Left renal cortex interstitium (tissue), 4 donors: ENCODE results near the gene BCL2L2. TPM values are rescaled to one million over a fixed set of nuclear protein-coding genes. Genes with fewer than 3 reads are reported as not detected.

Source experiments
- DNase-seq, 4 donors: peaks; one replicate each; pipeline ENCODE4 v3.0.0-alpha.2; 2013; ENCODE audit warnings: low read depth in 4 of 4, low spot score in 2 of 4, missing footprints in 1 of 4
- polyA plus RNA-seq, 4 donors: library from polyadenylated mRNA; unstranded; fragments of 120-200 nt; gene quantifications; one replicate each; pipeline ENCODE4 v1.2.1, GENCODE V29; 2013; ENCODE audit not compliant: insufficient read length in 4 of 4

Gene BCL2L2
- polyA plus RNA-seq, 4 donors = 35.8 to 49.4 (median 42.8) TPM

- peak in 1 of 4 donors; percentile 37 for DNase-seq
Measured at GRCh38 chr14:23299211-23299957, 7.2 kb upstream of the BCL2L2 start.

DNA sequence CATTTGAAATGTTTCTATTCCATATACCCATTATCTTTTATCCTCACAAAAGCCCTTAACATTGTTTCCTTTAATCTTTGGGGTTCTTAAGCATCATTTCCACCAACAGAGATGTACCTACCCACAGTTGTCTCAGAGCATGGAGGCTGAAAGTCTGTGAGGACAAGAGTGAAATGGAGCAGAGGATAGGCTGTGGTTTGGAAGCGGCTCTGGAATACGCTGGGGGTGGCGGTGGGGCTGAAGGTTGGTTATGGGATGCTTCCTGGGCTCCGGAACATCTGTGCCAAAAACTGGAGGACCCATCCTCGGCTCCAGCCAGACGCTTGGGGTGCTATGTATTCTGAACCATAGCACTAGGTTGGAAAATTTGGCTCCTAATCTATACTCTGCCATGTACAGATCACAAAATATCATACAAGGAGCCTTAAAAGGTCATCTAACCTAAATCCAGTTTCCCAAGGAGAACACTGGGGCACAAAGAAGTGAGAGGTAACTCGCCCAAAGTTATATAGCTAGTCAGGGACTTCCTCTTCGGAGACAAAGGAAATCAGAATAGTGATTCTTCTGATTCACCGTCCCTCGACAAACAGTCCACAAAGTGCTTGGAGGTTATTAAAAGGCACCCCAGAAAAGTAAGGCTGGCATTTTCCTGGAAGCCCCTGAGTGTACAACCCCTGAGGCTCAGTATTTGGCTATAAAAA lies 6.5 kb upstream of the BCL2L2 start:
- no peak for DNase-seq

DNA sequence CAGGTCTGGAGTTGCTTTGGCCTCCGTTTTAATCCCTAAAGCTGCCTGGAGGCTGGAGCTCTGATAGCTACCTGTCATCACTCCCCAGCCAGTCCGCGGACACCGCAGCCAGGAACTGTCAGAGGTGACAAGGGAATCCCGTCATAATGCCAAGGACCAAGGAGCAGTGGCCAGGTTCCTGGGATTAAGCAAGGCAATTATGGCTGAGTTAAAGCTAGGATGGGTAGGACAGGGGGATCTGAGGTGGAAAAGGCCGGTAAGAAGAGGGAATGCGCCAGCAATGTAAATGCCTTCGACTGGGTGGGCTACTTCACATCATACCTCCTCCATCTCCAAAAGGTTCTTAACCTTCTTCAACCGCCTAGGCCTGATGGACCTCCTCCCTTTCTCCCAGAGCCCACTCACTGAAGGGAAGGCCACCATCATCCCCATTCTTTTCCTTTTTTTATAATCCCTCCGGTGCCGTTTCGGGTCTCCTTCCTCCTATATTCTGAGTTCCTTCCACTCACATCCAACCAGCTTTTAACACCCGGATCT lies 5.9 kb upstream of the BCL2L2 start:
- DNase-seq = no peak

- peak in 3 of 4 donors; percentile 97 for DNase-seq
Measured at GRCh38 chr14:23301288-23301968, 5.2 kb upstream of the BCL2L2 start.

DNA sequence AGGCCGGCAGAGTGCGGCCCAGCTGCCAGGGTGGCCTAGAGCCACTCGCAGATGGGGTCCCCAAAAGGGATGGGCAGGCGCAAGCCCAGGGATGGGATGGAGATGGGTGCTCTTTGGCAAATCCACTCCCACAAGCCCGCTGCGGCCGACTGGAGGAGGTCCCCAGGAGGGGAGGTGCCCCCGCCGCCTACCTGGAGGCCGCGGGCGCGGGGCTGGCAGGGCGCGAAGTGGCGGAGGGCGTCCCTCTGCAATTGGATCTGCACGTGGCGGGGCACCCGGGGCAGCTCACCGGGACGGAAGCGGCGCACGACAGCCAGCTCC lies 4.7 kb upstream of the BCL2L2 start:
- DNase-seq = no peak

GRCh38 chr14:23302290-23303225 lies 4.1 kb upstream of the BCL2L2 start, which contains the start of gene PPP1R3E:
PPP1R3E (minus strand) TSS chr14:23302859; CDS start chr14:23302576, 283 bp downstream.
- DNase-seq = peak in 2 of 4 donors; percentile 20 to 39

DNA sequence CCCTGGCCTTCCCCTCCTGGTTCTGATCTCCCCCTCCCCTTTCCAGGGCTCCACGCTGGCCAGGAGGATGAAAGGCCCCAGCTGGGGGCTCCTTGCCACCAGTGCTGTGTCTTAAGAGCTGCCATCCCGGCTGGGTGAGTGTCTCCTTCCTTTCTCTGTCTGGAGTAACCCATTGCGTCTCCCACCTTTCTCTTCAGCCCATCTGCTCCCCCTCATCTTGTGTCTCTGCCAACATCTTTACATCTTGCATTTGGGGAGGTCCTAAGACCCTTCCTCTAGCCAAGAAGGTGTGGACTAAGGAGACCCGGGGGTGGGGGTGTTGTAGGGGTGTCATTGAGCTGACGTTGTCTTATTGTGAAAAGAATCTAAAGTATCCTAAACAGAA lies 505 bp downstream of the BCL2L2 start:
- DNase-seq = no peak

DNA sequence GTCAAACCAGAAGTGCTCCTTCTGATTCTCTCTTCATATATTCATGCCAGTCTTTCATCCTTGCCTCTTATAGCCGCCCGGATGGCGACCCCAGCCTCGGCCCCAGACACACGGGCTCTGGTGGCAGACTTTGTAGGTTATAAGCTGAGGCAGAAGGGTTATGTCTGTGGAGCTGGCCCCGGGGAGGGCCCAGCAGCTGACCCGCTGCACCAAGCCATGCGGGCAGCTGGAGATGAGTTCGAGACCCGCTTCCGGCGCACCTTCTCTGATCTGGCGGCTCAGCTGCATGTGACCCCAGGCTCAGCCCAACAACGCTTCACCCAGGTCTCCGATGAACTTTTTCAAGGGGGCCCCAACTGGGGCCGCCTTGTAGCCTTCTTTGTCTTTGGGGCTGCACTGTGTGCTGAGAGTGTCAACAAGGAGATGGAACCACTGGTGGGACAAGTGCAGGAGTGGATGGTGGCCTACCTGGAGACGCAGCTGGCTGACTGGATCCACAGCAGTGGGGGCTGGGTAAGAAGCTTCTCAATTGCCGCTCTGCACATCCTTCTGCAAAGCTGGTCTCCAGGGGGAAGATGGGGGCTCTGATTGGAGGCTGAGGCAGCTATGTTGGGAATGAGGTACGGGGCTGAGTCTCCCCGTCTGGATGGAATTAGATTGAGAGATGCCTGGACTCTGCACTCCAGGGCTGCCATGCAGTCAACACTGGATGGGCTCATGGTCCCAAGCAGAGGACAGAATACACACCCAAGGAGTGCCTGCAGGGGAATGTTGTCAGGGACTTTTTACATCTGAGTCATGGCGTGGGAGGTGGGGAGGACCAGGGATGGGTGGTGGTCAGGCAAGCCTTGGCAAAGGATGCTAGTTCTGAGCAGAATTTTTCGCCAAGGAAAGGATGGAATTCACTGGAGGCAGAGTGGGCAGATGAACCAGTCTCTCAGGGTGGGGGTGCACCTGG lies 1.3 kb downstream of the BCL2L2 start:
- DNase-seq = no peak

DNA sequence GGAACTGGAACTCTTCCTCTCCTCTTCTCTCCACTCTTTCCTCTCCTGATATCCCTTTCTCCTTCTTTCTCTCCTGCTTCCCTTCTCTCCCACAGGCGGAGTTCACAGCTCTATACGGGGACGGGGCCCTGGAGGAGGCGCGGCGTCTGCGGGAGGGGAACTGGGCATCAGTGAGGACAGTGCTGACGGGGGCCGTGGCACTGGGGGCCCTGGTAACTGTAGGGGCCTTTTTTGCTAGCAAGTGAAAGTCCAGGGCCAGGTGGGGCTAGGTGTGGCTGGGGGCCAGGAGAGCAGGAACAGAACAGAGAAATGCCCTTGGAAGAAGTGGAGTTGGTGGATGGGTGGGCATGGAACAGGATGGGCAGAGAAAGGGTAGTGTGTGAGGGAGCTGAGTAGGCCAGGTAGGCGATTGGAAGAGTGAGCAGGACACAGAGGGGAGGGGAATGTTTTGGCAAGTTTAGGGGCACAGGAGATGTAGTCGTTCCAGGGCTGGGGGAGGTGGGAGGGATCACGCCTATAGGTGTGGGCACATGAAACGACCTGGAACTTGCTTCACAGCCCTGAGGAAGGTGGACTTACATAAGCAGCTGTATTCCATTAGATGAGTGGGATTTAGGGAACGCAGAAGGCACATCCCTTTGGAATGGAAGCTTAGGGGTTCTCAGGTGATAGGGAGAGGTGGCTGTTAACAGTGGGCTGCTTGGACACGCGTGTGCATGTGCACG lies 2.2 kb downstream of the BCL2L2 start:
- no peak for DNase-seq

DNA sequence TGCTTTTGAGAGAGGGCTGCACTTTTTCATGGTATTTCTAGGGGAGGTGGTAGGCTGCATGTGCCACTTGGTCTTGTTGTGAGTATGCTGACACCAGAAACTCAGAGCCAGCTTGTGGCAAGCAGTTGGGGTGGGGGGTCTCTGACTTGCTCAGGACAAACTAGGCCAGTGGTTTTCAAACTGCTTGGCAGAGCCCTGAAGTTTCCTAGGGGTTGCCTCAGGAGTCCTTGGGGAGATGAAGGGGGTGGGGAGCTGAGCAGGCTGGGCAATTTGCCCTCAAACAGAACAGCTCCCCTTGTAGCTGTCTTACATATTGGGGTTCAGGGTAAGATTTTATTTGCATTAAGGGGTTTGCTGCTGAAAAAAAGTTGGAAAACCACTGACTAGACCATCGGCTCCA lies 3.9 kb downstream of the BCL2L2 start:
- no peak for DNase-seq

GRCh38 chr14:23316300-23316699 lies 9.7 kb downstream of the BCL2L2 start:
- no peak for DNase-seq

DNA sequence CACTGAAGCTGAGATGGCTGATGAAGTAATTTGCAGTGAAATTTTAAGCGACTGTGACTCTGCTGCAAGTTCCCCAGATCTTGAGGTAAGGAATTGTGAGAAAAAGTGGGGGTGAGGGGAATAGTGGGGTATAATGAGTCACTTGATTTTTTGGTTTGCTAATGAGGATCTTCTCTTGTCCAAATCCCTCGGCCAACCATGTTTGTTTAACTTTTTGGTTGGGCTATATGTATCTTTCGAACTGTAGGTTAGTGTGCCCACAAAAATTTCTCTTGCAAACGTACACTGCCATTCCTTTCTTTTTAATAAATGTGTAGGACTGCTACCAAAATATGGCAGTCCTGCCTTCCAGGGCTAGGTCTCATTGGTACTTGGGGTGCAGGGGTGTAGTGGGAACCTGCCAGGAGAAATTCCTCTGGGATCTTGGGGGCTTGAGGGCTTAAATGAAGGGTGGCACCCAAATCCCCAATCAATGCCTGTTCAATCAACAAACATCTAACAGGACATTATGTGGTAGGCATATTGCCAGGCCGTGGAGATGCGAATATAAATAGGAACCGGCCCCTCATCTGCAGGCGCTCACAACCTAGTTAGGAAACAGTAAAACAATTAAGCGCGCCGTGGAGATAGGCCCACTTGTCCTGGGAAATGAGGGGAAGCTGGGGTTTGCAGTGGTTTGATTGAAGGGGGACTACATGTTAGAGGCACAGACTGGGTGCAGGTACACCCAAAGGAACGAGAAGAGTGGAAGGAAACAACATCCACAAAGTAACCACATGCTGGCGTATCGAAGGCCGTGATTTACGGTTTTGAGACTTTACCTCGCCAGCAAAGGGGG lies 13.3 kb downstream of the BCL2L2 start:
- no peak for DNase-seq

- peak; percentile 99 to 100 (median 100) for DNase-seq
Measured at GRCh38 chr14:23320584-23321571, 14.2 kb downstream of the BCL2L2 start, which contains the start of gene PABPN1. PABPN1 (plus strand) TSS chr14:23321457; CDS start chr14:23321470, 13 bp downstream.

DNA sequence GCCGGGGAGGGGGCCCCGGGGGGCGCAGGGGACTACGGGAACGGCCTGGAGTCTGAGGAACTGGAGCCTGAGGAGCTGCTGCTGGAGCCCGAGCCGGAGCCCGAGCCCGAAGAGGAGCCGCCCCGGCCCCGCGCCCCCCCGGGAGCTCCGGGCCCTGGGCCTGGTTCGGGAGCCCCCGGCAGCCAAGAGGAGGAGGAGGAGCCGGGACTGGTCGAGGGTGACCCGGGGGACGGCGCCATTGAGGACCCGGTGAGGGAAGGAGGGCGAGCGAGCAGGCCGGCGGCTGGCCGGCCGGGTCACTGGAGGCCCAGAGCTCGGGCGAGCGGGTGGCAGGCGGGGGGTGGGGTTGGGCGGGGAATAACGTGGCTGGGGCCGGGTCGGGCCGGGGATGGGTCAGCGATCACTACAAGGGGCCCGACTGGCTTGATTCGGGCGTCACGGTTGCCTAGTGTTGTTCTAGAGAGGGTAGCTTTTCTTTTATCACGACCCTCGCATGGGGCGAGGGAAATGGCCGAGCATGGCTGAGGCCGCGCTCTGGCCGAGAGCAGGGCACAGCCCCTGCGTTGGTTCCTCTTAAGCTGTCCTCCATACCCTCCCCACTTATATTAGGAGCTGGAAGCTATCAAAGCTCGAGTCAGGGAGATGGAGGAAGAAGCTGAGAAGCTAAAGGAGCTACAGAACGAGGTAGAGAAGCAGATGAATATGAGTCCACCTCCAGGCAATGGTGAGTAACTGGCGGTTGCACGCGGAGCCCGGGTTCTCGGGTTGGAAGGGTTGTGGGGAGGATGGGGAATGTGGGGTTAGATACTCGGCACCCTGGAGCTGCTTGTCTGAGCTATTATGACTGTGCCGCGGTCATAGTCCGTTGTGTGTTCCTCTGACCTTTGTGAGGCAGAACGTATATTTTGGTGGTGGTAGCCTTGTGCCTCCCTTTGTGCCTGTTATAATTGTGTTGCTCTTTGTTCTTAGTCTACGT lies 15.2 kb downstream of the BCL2L2 start:
- no peak for DNase-seq
